CD4-positive, alpha-beta memory T cell (primary cell): ENCODE measurements around the gene STAT1. TPM values are rescaled to one million over a fixed set of nuclear protein-coding genes. Genes with fewer than 3 reads are reported as not detected.
A peak's percentile ranks its signal among the peaks of the same experiment; 100 is the strongest.

Experiments used
- CTCF ChIA-PET: fragments of 350-600 bp; sonication (Branson Sonifier 250); formaldehyde crosslinking; loops from one replicate; lab custom pipeline; 2021; ENCODE audit warnings: inconsistent platforms; ENCODE audit not compliant: partially characterized antibody; lab: Charles Lee
- POLR2A ChIA-PET: fragments of 350-600 bp; sonication (Branson Sonifier 250); formaldehyde crosslinking; loops from one replicate; lab custom pipeline; 2021; ENCODE audit not compliant: partially characterized antibody; lab: Charles Lee
- DNase-seq, 5 donors: peaks; one replicate each; pipeline versions ENCODE4 v3.0.0 to v3.0.0-alpha.2; 2020 to 2022; ENCODE audit warnings: mixed read lengths in 1 of 5
- H3K27ac ChIP-seq: one replicate; pipeline ENCODE4 v1.7.0; 2013; ENCODE audit warnings: low read depth, low read length
- H3K27me3 ChIP-seq: 2 replicates; pipeline ENCODE4 v1.7.0; 2013; ENCODE audit warnings: mild to moderate bottlenecking, low read length, moderate library complexity; ENCODE audit not compliant: insufficient read depth
- H3K36me3 ChIP-seq: 2 replicates; pipeline ENCODE4 v1.7.0; 2013; ENCODE audit warnings: mild to moderate bottlenecking, low read length, moderate library complexity; ENCODE audit not compliant: insufficient read depth
- H3K4me1 ChIP-seq: 2 replicates; pipeline ENCODE4 v1.7.0; 2013; ENCODE audit warnings: mild to moderate bottlenecking, low read length, moderate library complexity; ENCODE audit not compliant: insufficient read depth
- H3K4me3 ChIP-seq, 2 donors: one replicate each; pipeline ENCODE4 v1.7.0; 2013; ENCODE audit warnings: low read length in 2 of 2, mild to moderate bottlenecking in 1 of 2
- H3K9me3 ChIP-seq, 2 donors: one replicate each; pipeline ENCODE4 v1.7.0; 2013; ENCODE audit warnings: low read length in 2 of 2, control low read depth in 1 of 2; ENCODE audit not compliant: control insufficient read depth in 1 of 2
- H3K27ac Mint-ChIP-seq, 7 donors: one replicate each; pipeline ENCODE4 v1.8.0; 2020 to 2021; ENCODE audit warnings: mixed read lengths in 7 of 7, mild to moderate bottlenecking in 6 of 7, inconsistent platforms in 3 of 7, moderate library complexity in 3 of 7
- H3K27me3 Mint-ChIP-seq, 2 donors: one replicate each; pipeline ENCODE4 v1.8.0; 2020 to 2021; ENCODE audit warnings: mixed read lengths in 2 of 2
- H3K36me3 Mint-ChIP-seq, 2 donors: one replicate each; pipeline ENCODE4 v1.8.0; 2020 to 2021; ENCODE audit warnings: mixed read lengths in 2 of 2, inconsistent platforms in 1 of 2, mild to moderate bottlenecking in 1 of 2
- H3K4me1 Mint-ChIP-seq, 4 donors: one replicate each; pipeline ENCODE4 v1.8.0; 2020 to 2021; ENCODE audit warnings: mixed read lengths in 4 of 4, mild to moderate bottlenecking in 1 of 4
- H3K4me3 Mint-ChIP-seq, 8 donors: one replicate each; pipeline ENCODE4 v1.8.0; 2020 to 2021; ENCODE audit warnings: mixed read lengths in 8 of 8, mild to moderate bottlenecking in 7 of 8, moderate library complexity in 6 of 8, inconsistent platforms in 3 of 8
- H3K9me3 Mint-ChIP-seq, 8 donors: one replicate each; pipeline ENCODE4 v1.8.0; 2020 to 2021; ENCODE audit warnings: mixed read lengths in 8 of 8, mild to moderate bottlenecking in 5 of 8, inconsistent platforms in 3 of 8, moderate library complexity in 1 of 8
- intact Hi-C: fragments of 100-400 bp; cut with micrococcal nuclease; formaldehyde crosslinking; loops from one replicate; pipeline ENCODE4 v1.15.1; 2023
- polyA plus RNA-seq, 2 donors: library from polyadenylated mRNA; unstranded; fragments of 300-500 nt; fragmentation: Illumina TruSeq; gene quantifications; one replicate each; pipeline ENCODE4 v1.2.3, GENCODE V29; 2021
- total RNA-seq, 2 experiments: library from RNA; stranded (reverse); gene quantifications; one replicate each; pipeline ENCODE4 v1.2.3, GENCODE V29; 2021

Gene STAT1
- total and polyA plus RNA-seq, 4 experiments from 2014 or later, result 130 to 230 (median 175) TPM

GRCh38 chr2:190982262-190983034 is 31.5 kb downstream of the STAT1 start:
- H3K4me3 Mint-ChIP-seq, result no peak overlapping the region
- Histone ChIP-seq H3K4me3 (no peak overlapping the region), H3K9me3 (no peaks in the 10 kb centered on the region), H3K36me3 (peaks cover 99% of the 10 kb centered on the region), H3K27ac (no peak overlapping the region), H3K27me3 (no peaks in the 10 kb centered on the region), H3K4me1 (peaks cover 12% of the 10 kb centered on the region)
- no peaks in the 10 kb centered on the region for H3K27me3 Mint-ChIP-seq
- peak overlapping the region; percentile 61 to 81 (median 73) for H3K27ac Mint-ChIP-seq
- H3K9me3 Mint-ChIP-seq, result peaks cover 0 to 4% (median 0%) of the 10 kb centered on the region in 8 donors
- H3K36me3 Mint-ChIP-seq, result peaks cover 94 to 96% of the 10 kb centered on the region in 2 donors
- intact Hi-C loops, result loop anchor here (2.0 kb wide), 1 partner anchor 14 kb away; no protein-coding TSS in a partner anchor
- H3K4me1 Mint-ChIP-seq, result peaks cover 21 to 38% (median 29%) of the 10 kb centered on the region in 4 donors
- no peak for DNase-seq
- ChIA-PET POLR2A (interaction anchor here (1.0 to 1.4 kb wide), 2 partner anchors 31 to 59 kb away, joined by 3 to 6 read pairs; partner anchors contain the start of gene STAT1), CTCF (interaction anchor here (1.6 kb wide), 1 partner anchor 133 kb away, joined by 4 read pairs; no protein-coding TSS in a partner anchor)

DNA sequence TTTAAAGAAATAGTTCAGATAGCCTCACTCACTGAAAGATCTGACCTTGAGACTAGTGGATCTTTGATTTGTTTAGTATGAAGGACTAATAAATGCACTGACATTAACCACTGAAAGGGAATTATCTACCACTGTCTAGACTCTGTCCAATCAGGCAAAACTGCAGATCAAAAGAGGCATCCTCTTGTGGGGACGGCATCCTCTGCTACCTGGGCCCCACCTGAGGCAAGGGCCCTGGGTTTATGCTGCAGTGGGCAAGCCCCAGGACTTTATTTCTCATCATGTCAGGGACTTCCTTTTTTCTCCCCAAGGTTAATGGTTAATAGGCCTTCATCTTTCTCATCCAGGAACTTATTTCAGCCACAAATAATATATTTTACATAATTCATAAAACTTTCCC is 32.2 kb downstream of the STAT1 start:
- DNase-seq, result no peak
- H3K9me3 ChIP-seq, result no peaks in the 10 kb centered on the region
- Mint-ChIP-seq H3K4me1 (peaks cover 21 to 38% (median 28%) of the 10 kb centered on the region in 4 donors), H3K27ac (peak overlapping the region; percentile 22 to 74 (median 59)), H3K9me3 (peaks cover 0 to 4% (median 0%) of the 10 kb centered on the region in 8 donors), H3K27me3 (no peaks in the 10 kb centered on the region), H3K4me3 (no peak overlapping the region), H3K36me3 (peaks cover 92 to 95% of the 10 kb centered on the region in 2 donors)
- intact Hi-C loops, result loop anchor here (2.0 kb wide), 1 partner anchor 15 kb away; no protein-coding TSS in a partner anchor
- no peak overlapping the region for H3K27ac ChIP-seq
- POLR2A ChIA-PET, result no interaction called here
- H3K4me3 ChIP-seq, result no peak overlapping the region
- peaks cover 8% of the 10 kb centered on the region for H3K4me1 ChIP-seq
- no peaks in the 10 kb centered on the region for H3K27me3 ChIP-seq
- CTCF ChIA-PET, result interaction anchor here (0.5 to 1.2 kb wide), 2 partner anchors 48 to 584 kb away, joined by 3 read pairs; no protein-coding TSS in a partner anchor
- peaks cover 99% of the 10 kb centered on the region for H3K36me3 ChIP-seq

GRCh38 chr2:190981333-190981732 is 32.6 kb downstream of the STAT1 start:
- no peak for DNase-seq
- H3K4me3 Mint-ChIP-seq, result no peak overlapping the region
- no peak overlapping the region for H3K27ac ChIP-seq
- H3K36me3 Mint-ChIP-seq, result peaks cover 94 to 95% of the 10 kb centered on the region in 2 donors
- H3K4me1 Mint-ChIP-seq, result peaks cover 22 to 38% (median 28%) of the 10 kb centered on the region in 4 donors
- intact Hi-C loops, result no loop called here
- H3K27ac Mint-ChIP-seq, result peak overlapping the region; percentile 48 to 87 (median 66)
- H3K9me3 ChIP-seq, result no peaks in the 10 kb centered on the region
- peaks cover 5% of the 10 kb centered on the region for H3K4me1 ChIP-seq
- no peaks in the 10 kb centered on the region for H3K27me3 ChIP-seq
- POLR2A ChIA-PET, result interaction anchor here (0.8 kb wide), 1 partner anchor 31 kb away, joined by 3 read pairs; no protein-coding TSS in a partner anchor
- CTCF ChIA-PET, result interaction anchor here (0.5 to 1.2 kb wide), 2 partner anchors 49 to 584 kb away, joined by 3 read pairs; no protein-coding TSS in a partner anchor
- no peak overlapping the region for H3K4me3 ChIP-seq
- H3K36me3 ChIP-seq, result peaks cover 99% of the 10 kb centered on the region
- peaks cover 0 to 4% (median 0%) of the 10 kb centered on the region in 8 donors for H3K9me3 Mint-ChIP-seq
- no peaks in the 10 kb centered on the region for H3K27me3 Mint-ChIP-seq

- Mint-ChIP-seq H3K27me3 (no peaks in the 10 kb centered on the region), H3K36me3 (peaks cover 92 to 95% of the 10 kb centered on the region in 2 donors), H3K4me1 (peaks cover 22 to 38% (median 26%) of the 10 kb centered on the region in 4 donors), H3K27ac (peak overlapping the region; percentile 48 to 87 (median 83)), H3K9me3 (peaks cover 0 to 4% (median 0%) of the 10 kb centered on the region in 8 donors), H3K4me3 (no peak overlapping the region)
- no peaks in the 10 kb centered on the region for H3K9me3 ChIP-seq
- DNase-seq, result no peak
- peaks cover 99% of the 10 kb centered on the region for H3K36me3 ChIP-seq
- H3K4me1 ChIP-seq, result no peaks in the 10 kb centered on the region
- H3K27ac ChIP-seq, result no peak overlapping the region
- H3K27me3 ChIP-seq, result no peaks in the 10 kb centered on the region
- ChIA-PET POLR2A (interaction anchor here (0.8 kb wide), 1 partner anchor 32 kb away, joined by 3 read pairs; no protein-coding TSS in a partner anchor), CTCF (interaction anchor here (1.2 kb wide), 1 partner anchor 49 kb away, joined by 3 read pairs; no protein-coding TSS in a partner anchor)
- H3K4me3 ChIP-seq, result no peak overlapping the region
- intact Hi-C loops, result no loop called here
Observed at GRCh38 chr2:190980630-190981209, 33.3 kb downstream of the STAT1 start.

DNA sequence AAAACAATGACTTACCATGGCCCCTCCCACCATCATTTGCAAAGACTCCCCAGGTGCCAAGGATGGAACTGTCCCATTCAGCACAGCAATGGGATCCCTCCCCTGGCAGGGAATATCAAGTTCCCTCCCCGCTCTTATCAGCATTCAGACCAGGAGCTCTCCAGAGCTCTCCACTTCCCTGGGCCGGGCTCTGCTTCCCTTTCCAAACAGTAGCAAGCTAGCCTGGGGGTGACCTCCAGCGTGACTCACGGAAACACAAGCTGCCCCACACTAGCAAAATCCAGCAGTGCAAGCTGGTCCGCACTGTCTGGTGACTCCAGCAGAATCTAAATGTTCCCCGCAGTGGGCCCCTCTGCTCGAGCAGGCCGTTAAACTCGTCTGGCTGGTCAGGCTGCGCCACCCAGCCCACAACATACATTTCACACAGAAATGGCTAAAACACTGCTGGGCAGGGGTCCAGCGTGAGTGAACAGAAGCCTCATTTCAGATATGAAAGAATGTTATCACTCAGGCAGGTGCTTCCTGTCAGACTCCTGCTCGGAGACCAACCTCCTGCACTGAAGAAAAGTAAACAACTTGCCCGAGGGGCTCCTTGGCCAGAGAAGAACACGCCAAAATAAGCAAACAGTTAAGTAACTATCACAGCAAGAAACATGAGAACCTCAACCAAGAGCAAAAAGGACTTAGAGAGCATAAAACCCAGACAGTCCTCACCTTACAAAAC is 33.9 kb downstream of the STAT1 start:
- Histone ChIP-seq H3K4me1 (no peaks in the 10 kb centered on the region), H3K27me3 (no peaks in the 10 kb centered on the region), H3K27ac (no peak overlapping the region), H3K36me3 (peaks cover 99% of the 10 kb centered on the region), H3K4me3 (no peak overlapping the region), H3K9me3 (no peaks in the 10 kb centered on the region)
- ChIA-PET CTCF (interaction anchor here (1.2 kb wide), 1 partner anchor 50 kb away, joined by 3 read pairs; no protein-coding TSS in a partner anchor), POLR2A (interaction anchor here (0.8 kb wide), 1 partner anchor 32 kb away, joined by 3 read pairs; no protein-coding TSS in a partner anchor)
- Mint-ChIP-seq H3K27me3 (no peaks in the 10 kb centered on the region), H3K27ac (peak overlapping the region; percentile 57 to 87 (median 74)), H3K4me1 (peaks cover 20 to 32% (median 23%) of the 10 kb centered on the region in 4 donors), H3K4me3 (no peak overlapping the region), H3K9me3 (peaks cover 0 to 4% (median 0%) of the 10 kb centered on the region in 8 donors), H3K36me3 (peaks cover 92 to 95% of the 10 kb centered on the region in 2 donors)
- intact Hi-C loops, result no loop called here
- DNase-seq, result no peak

- Mint-ChIP-seq H3K36me3 (peaks cover 90 to 95% of the 10 kb centered on the region in 2 donors), H3K4me3 (no peak overlapping the region), H3K27me3 (no peaks in the 10 kb centered on the region), H3K9me3 (peaks cover 0 to 4% (median 0%) of the 10 kb centered on the region in 8 donors), H3K27ac (peak overlapping the region in 6 of 7 donors; percentile 55 to 76 (median 73)), H3K4me1 (peaks cover 17 to 25% (median 19%) of the 10 kb centered on the region in 4 donors)
- DNase-seq, result no peak
- Histone ChIP-seq H3K27me3 (no peaks in the 10 kb centered on the region), H3K4me3 (no peak overlapping the region), H3K27ac (no peak overlapping the region), H3K36me3 (peaks cover 99% of the 10 kb centered on the region), H3K4me1 (no peaks in the 10 kb centered on the region), H3K9me3 (no peaks in the 10 kb centered on the region)
- CTCF ChIA-PET, result interaction anchor here (1.3 to 1.9 kb wide), 3 partner anchors 9 to 127 kb away, joined by 3 to 8 read pairs (median 3); no protein-coding TSS in a partner anchor
- POLR2A ChIA-PET, result interaction anchor here (1.1 kb wide), 1 partner anchor 96 kb away, joined by 4 read pairs; no protein-coding TSS in a partner anchor
- intact Hi-C loops, result no loop called here
Observed at GRCh38 chr2:190978389-190979053, 35.5 kb downstream of the STAT1 start.
